HCT116 (cell line): ENCODE results near the gene RUBCN. TPM values are rescaled to one million over a fixed set of nuclear protein-coding genes. Genes with fewer than 3 reads are reported as not detected.

ENCODE experiments used
- ATAC-seq: fragments of 200-7000 bp; cut with Tn5 transposase; 2 replicates; pipeline ENCODE4 v1.9.1; 2020; ENCODE audit warnings: mild to moderate bottlenecking, moderate library complexity
- BruUV-seq: library from RNA; stranded (reverse); fragments of 400-500 nt; replicated peaks from 2 replicates; lab custom pipeline; 2021; lab: Mats Ljungman, UMichigan
- CTCF ChIA-PET: fragments of 300-600 bp; sonication (Branson Sonifier 250); formaldehyde crosslinking; loops from one replicate; lab custom pipeline; 2021; ENCODE audit warnings: antibody characterized with exemption; lab: Charles Lee
- POLR2A ChIA-PET: fragments of 300-600, 350-600 bp; sonication (Branson Sonifier 250); formaldehyde crosslinking; loops from one replicate; lab custom pipeline; 2021; ENCODE audit warnings: antibody characterized with exemption; lab: Charles Lee
- RAD21 ChIA-PET, 2 experiments: fragments of 300-600 bp; sonication (Branson Sonifier 250); formaldehyde crosslinking; loops; one replicate each; lab custom pipeline; 2023; ENCODE audit warnings: low total read pairs in 2 of 2; ENCODE audit not compliant: uncharacterized antibody in 2 of 2, unreplicated experiment in 2 of 2, low non-redundant PET in 1 of 2; lab: Charles Lee
- DNase-seq: peaks from one replicate; pipeline ENCODE4 v3.0.0-alpha.2; 2010; ENCODE audit warnings: low read depth, low spot score
- H2AFZ ChIP-seq: fragments of 200-600 bp; shearing (Covaris generic), sonication (generic); 2 replicates; pipeline ENCODE4 v1.6.1; 2017; ENCODE audit warnings: low read depth, mixed run types, mixed read lengths, antibody characterized with exemption, low read length; ENCODE audit not compliant: poor library complexity, severe bottlenecking
- H3K27ac ChIP-seq: 2 replicates; pipeline ENCODE4 v1.5.1; 2012; ENCODE audit warnings: low read depth, low read length
- H3K27me3 ChIP-seq: fragments of 200-600 bp; sonication (generic); 2 replicates; pipeline ENCODE4 v1.6.1; 2016; ENCODE audit warnings: mixed run types, low read length, mixed read lengths; ENCODE audit not compliant: insufficient read depth
- H3K36me3 ChIP-seq, 2 experiments: fragments of 200-500 bp in 1 of 2; fragments of 200-600 bp in 1 of 2; sonication (Bioruptor generic) in 1 of 2; sonication (generic) in 1 of 2; 2 replicates each; pipeline versions ENCODE4 v1.5.1 to v1.6.1; 2014 to 2016; ENCODE audit warnings: low read length in 2 of 2, inconsistent platforms in 1 of 2, mixed read lengths in 1 of 2, mixed run types in 1 of 2; ENCODE audit not compliant: insufficient read depth in 2 of 2, control insufficient read depth in 1 of 2
- H3K4me1 ChIP-seq, 2 experiments: fragments of 200-600 bp in 1 of 2; sonication (generic) in 1 of 2; 2 replicates each; pipeline versions ENCODE4 v1.5.1 to v1.6.1; 2012 to 2017; ENCODE audit warnings: low read length in 2 of 2, inconsistent platforms in 1 of 2, mild to moderate bottlenecking in 1 of 2, mixed read lengths in 1 of 2, mixed run types in 1 of 2, moderate library complexity in 1 of 2; ENCODE audit not compliant: insufficient read depth in 2 of 2, control insufficient read depth in 1 of 2
- H3K4me2 ChIP-seq: fragments of 200-600 bp; sonication (generic); 2 replicates; pipeline ENCODE4 v1.6.1; 2017; ENCODE audit warnings: mixed run types, low read length, mixed read lengths
- H3K4me3 ChIP-seq, 2 experiments: fragments of 200-600 bp in 1 of 2; sonication (generic) in 1 of 2; replicated peaks in 1 of 2; 2 replicates each; pipeline ENCODE4 v1.5.1; 2011 to 2016; ENCODE audit warnings: low read length in 2 of 2, control low read depth in 1 of 2, low read depth in 1 of 2, mild to moderate bottlenecking in 1 of 2, mixed read lengths in 1 of 2, mixed run types in 1 of 2
- H3K79me2 ChIP-seq: fragments of 200-600 bp; sonication (generic); 2 replicates; pipeline ENCODE4 v1.6.1; 2017; ENCODE audit warnings: mild to moderate bottlenecking, mixed run types, low read length, moderate library complexity, mixed read lengths; ENCODE audit not compliant: insufficient read depth
- H3K9ac ChIP-seq: fragments of 200-600 bp; sonication (generic); 2 replicates; pipeline ENCODE4 v1.6.1; 2016; ENCODE audit warnings: low read length, mixed read lengths
- H3K9me2 ChIP-seq: fragments of 200-600 bp; sonication (generic), shearing (Covaris generic); 2 replicates; pipeline ENCODE4 v1.6.1; 2017; ENCODE audit warnings: mixed run types, mild to moderate bottlenecking, moderate library complexity; ENCODE audit not compliant: insufficient read depth
- H3K9me3 ChIP-seq, 2 experiments: fragments of 200-500 bp in 1 of 2; fragments of 200-600 bp in 1 of 2; sonication (Bioruptor generic) in 1 of 2; sonication (generic) in 1 of 2; 2 replicates each; pipeline ENCODE4 v1.6.1; 2014 to 2017; ENCODE audit warnings: low read length in 2 of 2, mixed read lengths in 2 of 2, inconsistent platforms in 1 of 2, low read depth in 1 of 2, mild to moderate bottlenecking in 1 of 2, mixed run types in 1 of 2, moderate library complexity in 1 of 2; ENCODE audit not compliant: control insufficient read depth in 1 of 2, insufficient read depth in 1 of 2
- H4K20me1 ChIP-seq: fragments of 200-600 bp; sonication (generic), shearing (Covaris generic); 2 replicates; pipeline ENCODE4 v1.6.1; 2017; ENCODE audit warnings: mixed run types, mild to moderate bottlenecking, moderate library complexity; ENCODE audit not compliant: insufficient read depth
- CBX3 ChIP-seq: IDR thresholded peaks from 2 replicates; pipeline ENCODE4 v1.6.1; 2012; ENCODE audit warnings: low read depth
- EGR1 ChIP-seq: IDR thresholded peaks from 2 replicates; pipeline ENCODE4 v1.6.1; 2012; ENCODE audit warnings: low read depth
- EZH2 ChIP-seq: fragments of 200-600 bp; sonication (generic); IDR thresholded peaks from 2 replicates; pipeline ENCODE4 v1.6.1; 2017; ENCODE audit warnings: antibody characterized with exemption, mixed run types
- JUND ChIP-seq: IDR thresholded peaks from 2 replicates; pipeline ENCODE4 v1.6.1; 2012
- POLR2A ChIP-seq: IDR thresholded peaks from 2 replicates; pipeline ENCODE4 v1.7.0; 2011; ENCODE audit warnings: borderline replicate concordance; ENCODE audit not compliant: insufficient read depth, insufficient read length; ENCODE audit errors: extremely low read depth
- POLR2AphosphoS5 ChIP-seq: IDR thresholded peaks from 2 replicates; pipeline ENCODE4 v1.6.1; 2011; ENCODE audit warnings: mild to moderate bottlenecking, low read depth, low read length, moderate library complexity
- RAD21 ChIP-seq: IDR thresholded peaks from 2 replicates; pipeline ENCODE4 v1.6.1; 2012; ENCODE audit warnings: low read depth, mild to moderate bottlenecking
- REST ChIP-seq: IDR thresholded peaks from 2 replicates; pipeline ENCODE4 v1.6.1; 2012; ENCODE audit warnings: low read depth
- TCF7L2 ChIP-seq: IDR thresholded peaks from 2 replicates; pipeline ENCODE4 v1.7.0; 2011; ENCODE audit warnings: borderline replicate concordance, inconsistent platforms; ENCODE audit not compliant: insufficient read depth, insufficient read length; ENCODE audit errors: extremely low read depth
- YY1 ChIP-seq: IDR thresholded peaks from 2 replicates; pipeline ENCODE4 v1.6.1; 2011; ENCODE audit warnings: low read length, low read depth, moderate library complexity, mild to moderate bottlenecking; ENCODE audit not compliant: insufficient replicate concordance; ENCODE audit errors: extremely low read depth
- ZFX ChIP-seq: fragments of 450-650 bp; IDR thresholded peaks from 2 replicates; pipeline ENCODE4 v1.6.1; 2017
- ZNF274 ChIP-seq: fragments of 200-500 bp; sonication (Bioruptor generic); IDR thresholded peaks from 2 replicates; pipeline ENCODE4 v1.6.1; 2014; ENCODE audit warnings: mild to moderate bottlenecking, low read depth, low read length, inconsistent platforms
- intact Hi-C: fragments of 100-400 bp; cut with micrococcal nuclease; formaldehyde crosslinking; loops from 2 replicates; pipeline ENCODE4 v1.10.0; 2022
- total RNA-seq: library from RNA; stranded (reverse); gene quantifications from one replicate; pipeline ENCODE4 v1.2.1, GENCODE V29; 2021; ENCODE audit not compliant: unreplicated experiment

The RUBCN gene
- total RNA-seq, 1 experiment from 2014 or later: 21.4 TPM

GRCh38 chr3:197675563-197675860 is 61.2 kb downstream of the RUBCN start (continued):
- TF ChIP-seq EZH2 (no peak), CBX3 (no peak)

- CTCF ChIA-PET: interaction anchor here (0.7 kb wide), 1 partner anchor 231 kb away, joined by 4 read pairs; no protein-coding TSS in a partner anchor
- DNase-seq: no peak
- Histone ChIP-seq H2AFZ (no peak overlapping the region), H3K36me3 (peaks cover 2 to 10% of the 10 kb centered on the region in 2 experiments; a peak in 2 of 4 replicates), H3K9me2 (no peaks in the 10 kb centered on the region), H3K4me1 (no peaks in the 10 kb centered on the region), H3K27me3 (no peaks in the 10 kb centered on the region), H3K79me2 (no peaks in the 10 kb centered on the region), H3K27ac (no peak overlapping the region), H3K9me3 (no peaks in the 10 kb centered on the region), H4K20me1 (no peaks in the 10 kb centered on the region), H3K4me3 (no peak overlapping the region), H3K4me2 (no peak overlapping the region), H3K9ac (no peak overlapping the region)
- intact Hi-C loops: no loop called here
- RAD21 ChIA-PET: no interaction called here
- no peak for ATAC-seq
- POLR2A ChIA-PET: no interaction called here
- TF ChIP-seq TCF7L2 (no peak), POLR2A (no peak), POLR2AphosphoS5 (no peak), ZFX (no peak), ZNF274 (no peak), REST (no peak), RAD21 (no peak), JUND (no peak), EGR1 (no peak), YY1 (no peak)
- BruUV-seq: no TSS peak
Measured at GRCh38 chr3:197674741-197675562, 61.8 kb downstream of the RUBCN start.
